ENCODE data around the gene ATG13. TPM values are rescaled to one million over a fixed set of nuclear protein-coding genes. Genes with fewer than 3 reads are reported as not detected.

The ATG13 gene
- polyA plus RNA-seq, 6 donors from 2014 or later: 43.3 to 70.8 (median 56.3) TPM

DNA sequence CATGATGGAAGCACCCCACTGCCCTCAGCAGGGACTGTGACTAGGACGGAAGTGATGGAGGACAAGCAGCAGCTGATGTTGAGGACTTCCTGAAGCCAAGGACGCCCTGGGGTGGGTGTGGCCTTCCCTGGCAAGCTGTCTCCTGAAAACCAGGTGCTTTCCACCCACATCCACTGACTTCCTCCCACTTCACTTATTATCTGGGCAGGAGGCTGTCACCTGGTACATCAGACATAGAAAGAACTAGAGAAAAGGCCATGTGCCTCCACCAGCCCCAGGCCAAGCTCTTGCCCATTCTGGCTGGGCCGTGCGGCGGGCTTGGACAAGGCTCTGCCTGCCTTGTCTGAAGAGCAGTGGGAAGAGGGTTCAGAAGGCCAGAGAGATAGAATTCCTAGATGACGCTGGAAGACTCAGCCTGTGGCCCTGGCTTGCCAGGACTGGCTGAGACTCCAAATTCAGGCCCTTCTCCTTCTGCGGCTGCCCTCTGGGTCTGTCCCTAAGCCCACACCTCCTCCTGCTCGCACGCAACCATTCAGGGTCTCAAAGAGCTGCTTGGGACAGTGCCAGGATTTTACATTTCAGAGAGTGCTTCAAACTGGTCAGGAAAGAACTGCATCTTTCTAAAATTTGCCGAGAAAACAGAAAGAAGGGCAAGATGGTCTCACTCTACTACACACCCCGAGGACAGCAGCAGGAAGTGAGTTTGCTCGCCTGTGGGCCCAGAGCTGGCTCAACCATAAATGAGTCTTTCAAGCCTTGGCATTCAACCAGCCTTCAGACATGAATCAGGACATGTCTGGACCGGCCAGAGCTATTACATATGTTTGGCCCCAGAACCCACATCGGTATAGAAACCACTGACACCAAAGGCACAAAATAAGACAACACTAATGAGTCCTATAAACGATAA lies 69.8 kb downstream of the ATG13 start:
- Mint-ChIP-seq H3K4me1 (peaks cover 3 to 7% (median 5%) of the 10 kb centered on the region in 3 donors), H3K36me3 (no peaks in the 10 kb centered on the region), H3K27me3 (no peaks in the 10 kb centered on the region), H3K27ac (peak overlapping the region in 3 of 6 donors; percentile 28 to 47 (median 40)), H3K4me3 (peak overlapping the region in 1 of 8 donors; percentile 32), H3K9me3 (no peaks in the 10 kb centered on the region)
- DNase-seq: no peak
- ATAC-seq (ENCODE audit: low read depth in 2 of 2): no peak

DNA sequence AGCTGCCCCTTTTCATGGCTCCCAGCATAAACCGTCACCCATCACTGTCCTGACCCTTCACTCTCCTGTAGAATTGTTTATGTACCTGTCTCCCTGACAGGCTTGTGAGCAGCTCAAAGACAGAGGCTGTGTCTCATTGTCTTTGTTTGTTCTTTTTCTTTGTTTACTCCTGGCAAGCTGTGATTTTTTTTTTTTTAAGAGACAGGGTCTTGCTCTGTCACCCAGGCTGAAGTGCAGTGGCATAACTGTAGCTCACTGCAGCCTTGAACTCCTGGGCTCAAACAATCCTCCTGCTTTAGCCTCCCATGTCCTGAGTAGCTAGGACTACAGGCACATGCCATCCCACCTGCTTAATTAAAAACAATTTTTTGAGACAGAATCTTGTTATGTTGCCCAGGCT lies 73.3 kb downstream of the ATG13 start:
- H3K36me3 Mint-ChIP-seq: no peaks in the 10 kb centered on the region
- H3K4me3 Mint-ChIP-seq: no peak overlapping the region
- DNase-seq (no peak), ATAC-seq (ENCODE audit: low read depth in 2 of 2) (no peak)
- peak overlapping the region in 1 of 6 donors; percentile 91 for H3K27ac Mint-ChIP-seq
- peaks cover 5 to 11% (median 8%) of the 10 kb centered on the region in 3 donors for H3K4me1 Mint-ChIP-seq
- H3K27me3 Mint-ChIP-seq: no peaks in the 10 kb centered on the region
- H3K9me3 Mint-ChIP-seq: no peaks in the 10 kb centered on the region

DNA sequence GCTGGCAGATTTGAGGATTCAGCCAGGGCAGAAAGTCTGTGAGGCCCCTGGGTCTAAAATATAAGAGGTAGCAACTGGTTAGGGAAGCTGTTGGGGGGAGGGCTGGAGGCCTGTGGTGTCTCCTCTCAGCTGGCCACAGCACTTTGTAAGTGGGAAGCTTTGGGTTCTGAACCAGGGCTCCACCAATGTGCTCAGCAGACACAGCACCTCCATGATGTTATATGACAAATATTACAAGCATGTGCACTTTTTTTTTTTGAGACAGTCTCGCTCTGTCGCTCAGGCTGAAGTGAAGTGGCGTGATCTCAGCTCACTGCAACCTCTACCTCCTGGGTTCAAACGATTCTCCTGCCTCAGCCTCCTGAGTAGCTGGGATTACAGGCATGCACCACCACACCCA lies 75.1 kb downstream of the ATG13 start:
- Mint-ChIP-seq H3K4me1 (peaks cover 13 to 20% (median 13%) of the 10 kb centered on the region in 3 donors), H3K36me3 (no peaks in the 10 kb centered on the region), H3K4me3 (no peak overlapping the region), H3K27ac (no peak overlapping the region), H3K9me3 (no peaks in the 10 kb centered on the region), H3K27me3 (no peaks in the 10 kb centered on the region)
- DNase-seq (no peak), ATAC-seq (ENCODE audit: low read depth in 2 of 2) (no peak)

DNA sequence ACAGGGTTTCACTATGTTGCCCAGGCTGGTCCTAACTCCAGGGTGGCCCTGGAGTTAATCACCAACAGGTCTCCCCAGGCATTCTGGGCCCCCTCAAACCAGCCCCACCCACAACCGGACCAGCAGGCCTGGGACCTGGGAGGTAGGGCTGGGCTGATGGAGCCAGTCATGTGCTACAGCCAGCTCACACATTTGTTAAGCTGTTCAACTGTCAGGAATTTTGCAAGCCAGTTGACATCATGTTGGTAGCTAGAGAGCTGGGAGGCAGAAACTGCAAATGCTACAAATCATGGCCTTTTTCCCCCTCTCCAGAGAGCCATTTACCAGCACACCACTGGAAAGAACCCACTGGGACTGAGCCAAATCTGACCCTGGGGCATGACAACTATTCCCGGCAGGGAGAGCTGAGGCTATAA lies 76.3 kb downstream of the ATG13 start:
- H3K27ac Mint-ChIP-seq: peak overlapping the region in 1 of 6 donors; percentile 79

DNA sequence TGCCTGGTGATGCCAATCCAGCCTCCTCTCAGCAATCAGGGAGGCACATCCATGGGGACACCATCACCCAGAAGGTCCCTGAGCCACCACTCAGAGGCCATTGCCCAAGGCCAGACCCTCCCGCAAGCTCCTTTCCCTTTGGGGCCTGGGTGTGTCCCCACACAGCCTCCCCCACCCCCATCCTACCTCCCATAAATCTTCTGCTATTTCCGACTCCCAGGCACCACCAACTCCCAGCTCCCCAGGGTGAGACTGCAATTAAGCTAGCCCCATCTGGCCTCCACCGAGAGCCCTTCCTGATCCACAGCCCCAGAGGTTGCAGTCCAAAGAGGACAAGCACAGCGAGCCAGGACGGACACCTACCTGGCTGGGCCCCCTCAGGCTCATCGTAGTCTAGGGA lies 76.7 kb downstream of the ATG13 start:
- DNase-seq (no peak), ATAC-seq (ENCODE audit: low read depth in 2 of 2) (no peak)
- Mint-ChIP-seq H3K9me3 (no peaks in the 10 kb centered on the region), H3K4me1 (peaks cover 22 to 34% (median 25%) of the 10 kb centered on the region in 3 donors), H3K36me3 (no peaks in the 10 kb centered on the region), H3K27me3 (no peaks in the 10 kb centered on the region), H3K27ac (peak overlapping the region in 4 of 6 donors; percentile 28 to 83 (median 66)), H3K4me3 (no peak overlapping the region)

More for the DNA sequence above, 76.3 kb downstream of the ATG13 start:
- ATAC-seq (ENCODE audit: low read depth in 2 of 2): no peak
- Mint-ChIP-seq H3K4me3 (no peak overlapping the region), H3K27me3 (no peaks in the 10 kb centered on the region), H3K9me3 (no peaks in the 10 kb centered on the region), H3K36me3 (no peaks in the 10 kb centered on the region), H3K4me1 (peaks cover 20 to 30% (median 20%) of the 10 kb centered on the region in 3 donors)
- DNase-seq: no peak

DNA sequence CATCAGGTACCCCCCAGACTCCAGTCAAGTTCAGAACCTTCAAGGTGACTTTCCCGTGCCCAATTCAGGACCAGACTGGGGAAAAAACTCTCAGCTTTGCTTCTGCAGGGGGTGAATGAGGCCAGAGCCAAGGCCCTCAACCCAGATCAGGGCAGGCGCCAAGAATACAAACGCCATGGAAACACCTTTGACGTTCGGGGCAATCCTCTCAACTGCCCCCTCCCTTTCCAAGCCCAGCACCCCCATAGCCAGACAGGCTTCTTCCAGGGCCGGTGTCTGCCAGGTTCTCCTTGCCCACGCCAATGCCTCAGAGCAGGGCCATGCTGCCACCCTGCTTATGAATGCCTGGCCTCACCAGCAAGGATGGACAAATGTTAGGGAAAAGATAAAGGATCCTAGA lies 77.3 kb downstream of the ATG13 start:
- DNase-seq (no peak), ATAC-seq (ENCODE audit: low read depth in 2 of 2) (no peak)
- H3K4me3 Mint-ChIP-seq: peak overlapping the region in 1 of 8 donors; percentile 51
- H3K36me3 Mint-ChIP-seq: no peaks in the 10 kb centered on the region
- no peaks in the 10 kb centered on the region for H3K9me3 Mint-ChIP-seq
- peak overlapping the region in 1 of 6 donors; percentile 54 for H3K27ac Mint-ChIP-seq
- H3K4me1 Mint-ChIP-seq: peaks cover 22 to 40% (median 28%) of the 10 kb centered on the region in 3 donors
- no peaks in the 10 kb centered on the region for H3K27me3 Mint-ChIP-seq

DNA sequence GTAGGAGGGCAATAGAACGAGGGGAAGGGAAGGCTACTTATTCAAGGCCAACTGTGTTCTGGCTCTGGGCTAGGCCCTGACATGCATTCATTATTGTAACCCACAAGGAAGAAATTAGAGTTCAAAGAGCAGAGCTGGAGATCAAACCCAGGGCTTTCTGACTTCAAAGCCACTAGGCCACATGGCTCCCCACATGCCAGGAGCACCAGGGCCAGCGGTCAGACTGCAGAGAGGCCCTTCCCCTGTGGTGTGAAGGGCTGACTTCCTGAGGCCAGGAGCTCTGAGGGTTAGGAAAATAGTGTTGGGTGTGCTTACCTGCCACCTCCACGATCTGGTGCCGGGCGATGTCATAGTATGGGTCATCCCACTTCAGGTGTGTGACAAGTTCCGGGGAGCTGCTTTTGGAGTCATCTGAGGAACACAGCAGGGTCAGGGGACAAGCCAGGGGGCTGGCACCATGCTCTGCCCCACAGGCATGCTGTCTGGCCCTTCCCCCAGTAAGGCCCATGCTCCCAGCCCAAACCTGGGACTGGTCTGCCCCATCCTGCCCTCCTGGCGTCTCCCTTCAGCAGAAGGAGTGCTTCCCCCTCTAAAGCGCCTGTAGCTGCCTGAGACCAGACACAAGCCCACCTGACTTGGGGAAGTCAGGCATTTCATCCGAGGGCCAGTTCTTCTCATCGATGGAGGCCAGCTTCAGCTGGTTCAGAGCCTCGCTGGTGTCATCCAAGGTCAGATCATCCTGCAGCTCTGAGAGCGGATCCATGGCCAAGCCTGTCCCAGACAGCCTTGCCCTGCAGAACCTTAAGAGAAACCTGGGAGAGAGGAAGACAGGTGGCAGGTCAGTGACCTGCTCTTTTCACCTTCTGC lies 78.2 kb downstream of the ATG13 start:
- no peaks in the 10 kb centered on the region for H3K9me3 Mint-ChIP-seq
- DNase-seq (no peak), ATAC-seq (ENCODE audit: low read depth in 2 of 2) (no peak)
- H3K4me3 Mint-ChIP-seq: no peak overlapping the region
- no peaks in the 10 kb centered on the region for H3K27me3 Mint-ChIP-seq
- peaks cover 23 to 46% (median 27%) of the 10 kb centered on the region in 3 donors for H3K4me1 Mint-ChIP-seq
- H3K27ac Mint-ChIP-seq: no peak overlapping the region
- H3K36me3 Mint-ChIP-seq: no peaks in the 10 kb centered on the region

DNA sequence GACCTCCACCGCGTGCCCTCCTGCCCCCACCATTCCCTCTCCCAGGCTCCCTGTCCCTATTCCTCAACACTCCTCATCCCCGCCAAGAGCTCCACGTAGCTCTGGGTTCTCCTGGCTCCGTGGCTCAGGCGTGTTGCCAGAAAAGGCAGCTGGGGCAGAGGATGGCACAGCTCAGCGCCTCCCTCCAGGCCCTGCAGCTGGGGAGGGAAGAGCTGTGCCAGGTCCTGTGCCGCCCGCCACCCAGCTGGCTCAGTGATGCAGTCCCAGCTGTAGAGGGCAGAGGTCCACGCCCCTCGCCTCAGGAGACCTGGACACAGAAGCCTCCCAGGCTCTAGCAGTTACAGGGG lies 78.8 kb downstream of the ATG13 start:
- Mint-ChIP-seq H3K36me3 (no peaks in the 10 kb centered on the region), H3K27me3 (no peaks in the 10 kb centered on the region), H3K9me3 (no peaks in the 10 kb centered on the region), H3K4me3 (peak overlapping the region in 1 of 8 donors; percentile 21), H3K4me1 (peaks cover 25 to 47% (median 30%) of the 10 kb centered on the region in 3 donors), H3K27ac (peak overlapping the region in 1 of 6 donors; percentile 37)
- no peak for ATAC-seq (ENCODE audit: low read depth in 2 of 2)
- DNase-seq: no peak

DNA sequence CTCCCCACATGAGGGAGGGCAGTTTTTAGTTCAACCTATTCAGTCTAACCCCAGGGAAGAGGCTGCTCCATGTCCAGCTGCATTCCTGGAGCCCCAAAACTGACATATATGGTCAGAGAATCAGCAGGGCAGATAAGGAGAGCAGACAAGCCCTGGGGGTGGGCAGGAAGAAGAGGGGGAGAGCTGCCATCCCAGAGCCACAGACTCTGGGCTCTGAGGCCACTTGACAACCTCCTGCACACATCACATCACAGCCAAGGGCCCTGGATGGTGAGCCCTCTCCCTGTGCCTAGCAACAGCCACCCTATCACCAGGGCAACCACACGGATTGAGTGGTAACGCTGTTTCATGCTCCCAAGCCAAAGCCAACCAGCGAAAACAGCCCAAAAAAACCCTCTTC lies 80.0 kb downstream of the ATG13 start:
- no peak for ATAC-seq (ENCODE audit: low read depth in 2 of 2)
- Mint-ChIP-seq H3K9me3 (no peaks in the 10 kb centered on the region), H3K4me3 (peak overlapping the region in 1 of 8 donors; percentile 53), H3K36me3 (no peaks in the 10 kb centered on the region), H3K4me1 (peaks cover 32 to 57% (median 40%) of the 10 kb centered on the region in 3 donors), H3K27ac (peak overlapping the region in 3 of 6 donors; percentile 43 to 82 (median 58)), H3K27me3 (no peaks in the 10 kb centered on the region)
- DNase-seq: no peak

DNA sequence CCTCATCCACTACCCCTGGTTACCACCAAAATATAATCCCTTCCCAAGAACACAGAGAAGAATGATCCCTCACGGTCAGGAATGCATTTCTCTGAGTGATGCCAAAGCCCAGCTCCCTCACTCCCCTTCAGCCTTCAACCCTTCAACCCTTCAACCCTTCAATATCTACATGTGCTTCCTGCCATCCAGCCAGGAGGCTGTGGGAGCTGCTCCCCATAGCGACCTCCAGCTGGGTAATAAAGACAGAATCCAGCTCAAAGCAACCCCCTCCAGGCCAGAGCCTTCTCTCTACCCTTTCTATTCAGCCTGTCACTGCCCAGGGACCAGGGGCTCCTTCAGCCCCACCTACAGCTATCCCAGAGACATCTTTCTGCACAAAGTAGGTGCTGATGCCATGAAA lies 80.4 kb downstream of the ATG13 start:
- DNase-seq: no peak
- no peak for ATAC-seq (ENCODE audit: low read depth in 2 of 2)
- peaks cover 36 to 62% (median 44%) of the 10 kb centered on the region in 3 donors for H3K4me1 Mint-ChIP-seq
- no peaks in the 10 kb centered on the region for H3K36me3 Mint-ChIP-seq
- no peaks in the 10 kb centered on the region for H3K27me3 Mint-ChIP-seq
- H3K27ac Mint-ChIP-seq: peak overlapping the region in 4 of 6 donors; percentile 52 to 82 (median 66)
- H3K9me3 Mint-ChIP-seq: no peaks in the 10 kb centered on the region
- H3K4me3 Mint-ChIP-seq: peak overlapping the region in 3 of 8 donors; percentile 15 to 53 (median 35)

DNA sequence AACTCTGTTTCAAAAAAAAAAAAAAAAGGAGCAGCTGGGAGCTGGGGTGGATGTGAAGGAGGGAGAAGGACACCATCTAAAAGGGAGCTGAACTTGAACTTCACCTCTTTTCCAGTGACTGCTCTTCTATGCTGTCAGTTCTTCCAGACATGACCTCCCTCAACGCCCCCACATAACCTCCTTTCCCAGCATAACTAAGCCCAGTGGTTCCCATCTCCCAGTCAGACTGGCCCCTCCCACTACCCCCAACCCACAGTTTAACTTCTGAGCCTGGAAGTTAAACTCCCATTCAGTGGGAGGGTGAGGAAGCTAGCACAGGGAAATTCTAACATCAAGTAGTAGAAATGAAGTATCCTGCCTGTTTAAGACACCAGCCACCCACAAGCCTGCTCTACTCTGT lies 81.2 kb downstream of the ATG13 start:
- DNase-seq (no peak), ATAC-seq (ENCODE audit: low read depth in 2 of 2) (no peak)
- Mint-ChIP-seq H3K27me3 (no peaks in the 10 kb centered on the region), H3K4me3 (peak overlapping the region in 3 of 8 donors; percentile 25 to 99 (median 97)), H3K9me3 (no peaks in the 10 kb centered on the region), H3K4me1 (peaks cover 43 to 69% (median 52%) of the 10 kb centered on the region in 3 donors), H3K36me3 (no peaks in the 10 kb centered on the region), H3K27ac (peak overlapping the region in 2 of 6 donors; percentile 11 to 58)

DNA sequence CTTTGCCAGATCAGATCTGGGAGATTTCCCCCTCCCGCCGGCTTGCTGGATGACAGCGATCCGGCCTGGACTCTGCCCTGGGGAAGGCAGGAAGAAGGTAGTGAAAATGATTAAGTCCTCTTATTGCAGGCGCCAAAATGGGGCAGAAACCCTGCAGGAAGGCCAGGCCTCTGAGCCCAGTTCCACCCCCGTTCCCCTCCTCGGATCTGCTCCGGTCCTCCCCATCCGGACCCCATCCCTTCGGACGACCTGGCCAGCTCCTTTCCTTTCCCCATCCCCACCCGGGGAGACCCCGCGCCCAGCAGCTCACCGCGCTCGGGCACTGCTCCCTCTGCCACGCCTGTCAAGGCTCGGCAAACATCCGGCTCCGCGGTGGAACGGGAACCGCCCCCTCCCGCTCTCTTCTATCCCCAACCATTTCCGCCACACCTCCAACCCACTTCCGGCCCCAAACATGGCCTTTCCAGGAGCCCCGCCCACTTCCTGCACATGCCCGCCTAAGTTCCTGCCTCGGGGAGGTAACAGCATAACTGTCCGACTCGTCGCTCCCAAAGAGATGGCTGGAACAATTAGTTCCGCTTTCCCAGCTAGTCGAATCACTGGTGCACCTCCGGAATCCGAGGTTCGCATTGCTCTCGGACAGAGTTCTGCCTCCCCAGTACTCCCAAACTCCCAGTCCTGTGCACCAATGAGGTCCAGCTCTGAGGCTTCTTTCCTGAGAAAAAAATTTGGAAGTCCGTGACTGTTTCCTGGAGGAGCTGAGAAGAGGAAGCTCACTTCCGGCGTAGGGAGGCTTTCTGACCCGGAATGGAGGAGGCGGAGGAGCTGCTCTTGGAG lies 83.1 kb downstream of the ATG13 start, which contains the start of the genes ARHGAP1 and ZNF408:
Gene ARHGAP1, minus strand, starts transcription at position 379 of the 837 bp plus-strand sequence. CDS start 4,512 bp downstream, outside the sequence.
Gene ZNF408, plus strand, starts transcription at position 791 of the 837 bp plus-strand sequence. Its CDS starts 17 bp downstream, at position 808.
- Mint-ChIP-seq H3K27ac (peak within 1 kb of the TSS; percentile 89 to 98 (median 96)), H3K9me3 (no peaks in the 10 kb centered on the region), H3K4me3 (peak within 1 kb of the TSS; percentile 97 to 100 (median 98)), H3K4me1 (peaks cover 39 to 64% (median 52%) of the 10 kb centered on the region in 3 donors), H3K36me3 (peaks cover 0 to 5% of the 10 kb centered on the region in 2 donors), H3K27me3 (no peaks in the 10 kb centered on the region)
- DNase-seq: peak; percentile 97
- peak; percentile 94 for ATAC-seq (ENCODE audit: low read depth in 2 of 2)

Data from naive B cell (primary cell).